Mesenchymal stem cell (in vitro differentiated cells and primary cell): Measurements from ENCODE around the gene FARS2.

ENCODE experiments used
- DNase-seq: peaks from one replicate; pipeline ENCODE4 v3.0.0-alpha.2; 2013
- H2AFZ ChIP-seq: one replicate; pipeline ENCODE4 v1.6.1; 2013; ENCODE audit warnings: low read depth, mild to moderate bottlenecking, control low read depth, inconsistent platforms, low read length, moderate library complexity
- H2AK5ac ChIP-seq: 2 replicates; pipeline ENCODE4 v1.6.1; 2013; ENCODE audit warnings: low read length, moderate library complexity, mild to moderate bottlenecking, inconsistent platforms; ENCODE audit not compliant: severe bottlenecking
- H2BK120ac ChIP-seq: one replicate; pipeline ENCODE4 v1.6.1; 2013; ENCODE audit warnings: low read depth, mild to moderate bottlenecking, inconsistent platforms, low read length, moderate library complexity
- H2BK12ac ChIP-seq, 2 experiments: one replicate each; pipeline ENCODE4 v1.6.1; 2013; ENCODE audit warnings: inconsistent platforms in 2 of 2, low read length in 2 of 2, mild to moderate bottlenecking in 2 of 2, moderate library complexity in 2 of 2, control low read depth in 1 of 2
- H2BK15ac ChIP-seq: one replicate; pipeline ENCODE4 v1.6.1; 2013; ENCODE audit warnings: mild to moderate bottlenecking, low read depth, inconsistent platforms; ENCODE audit not compliant: poor library complexity, severe bottlenecking
- H2BK5ac ChIP-seq: 2 replicates; pipeline ENCODE4 v1.6.1; 2013; ENCODE audit warnings: low read depth, mild to moderate bottlenecking, low read length, control low read depth, inconsistent platforms; ENCODE audit not compliant: poor library complexity, severe bottlenecking
- H3K14ac ChIP-seq, 2 experiments: one replicate each; pipeline ENCODE4 v1.6.1; 2013; ENCODE audit warnings: inconsistent platforms in 2 of 2, low read length in 2 of 2, control low read depth in 1 of 2, mild to moderate bottlenecking in 1 of 2, moderate library complexity in 1 of 2
- H3K18ac ChIP-seq, 2 experiments: one replicate each; pipeline ENCODE4 v1.6.1; 2013; ENCODE audit warnings: inconsistent platforms in 2 of 2, low read length in 2 of 2, control low read depth in 1 of 2, low read depth in 1 of 2, mild to moderate bottlenecking in 1 of 2
- H3K23ac ChIP-seq, 2 experiments: one replicate each; pipeline ENCODE4 v1.6.1; 2013; ENCODE audit warnings: inconsistent platforms in 2 of 2, low read length in 2 of 2, mild to moderate bottlenecking in 2 of 2, moderate library complexity in 2 of 2, control low read depth in 1 of 2
- H3K27ac ChIP-seq: 2 replicates; pipeline ENCODE4 v1.5.1; 2013; ENCODE audit warnings: mild to moderate bottlenecking, moderate library complexity, low read length, control low read depth, inconsistent platforms; ENCODE audit not compliant: poor library complexity, severe bottlenecking
- H3K27me3 ChIP-seq, 2 experiments: 2 replicates each; pipeline versions ENCODE4 v1.6.1 to v1.7.0; 2013; ENCODE audit warnings: low read length in 2 of 2, mild to moderate bottlenecking in 2 of 2, moderate library complexity in 2 of 2, control low read depth in 1 of 2, inconsistent platforms in 1 of 2; ENCODE audit not compliant: control insufficient read depth in 1 of 2, insufficient read depth in 1 of 2
- H3K36me3 ChIP-seq, 2 experiments: 2 replicates each; pipeline versions ENCODE4 v1.6.1 to v1.7.0; 2013; ENCODE audit warnings: low read length in 2 of 2, control low read depth in 1 of 2, inconsistent platforms in 1 of 2, low read depth in 1 of 2, mild to moderate bottlenecking in 1 of 2; ENCODE audit not compliant: insufficient read depth in 2 of 2, control insufficient read depth in 1 of 2
- H3K4ac ChIP-seq, 2 experiments: one replicate each; pipeline ENCODE4 v1.6.1; 2013; ENCODE audit warnings: inconsistent platforms in 2 of 2, low read length in 2 of 2, mild to moderate bottlenecking in 2 of 2, moderate library complexity in 2 of 2, control low read depth in 1 of 2, low read depth in 1 of 2
- H3K4me1 ChIP-seq: 2 replicates; pipeline ENCODE4 v1.6.1; 2013; ENCODE audit warnings: low read depth, low read length, control low read depth; ENCODE audit not compliant: control insufficient read depth, insufficient read depth
- H3K4me2 ChIP-seq: 2 replicates; pipeline ENCODE4 v1.6.1; 2013; ENCODE audit warnings: low read length, mild to moderate bottlenecking, inconsistent platforms; ENCODE audit not compliant: poor library complexity, severe bottlenecking
- H3K4me3 ChIP-seq, 2 experiments: 2 replicates each; pipeline versions ENCODE4 v1.5.1 to v1.7.0; 2013; ENCODE audit warnings: low read length in 2 of 2, mild to moderate bottlenecking in 2 of 2, control low read depth in 1 of 2, low read depth in 1 of 2; ENCODE audit not compliant: insufficient read depth in 1 of 2
- H3K79me1 ChIP-seq: replicated peaks from 2 replicates; pipeline ENCODE4 v1.6.1; 2013; ENCODE audit warnings: mild to moderate bottlenecking, control low read depth, low read length, inconsistent platforms; ENCODE audit not compliant: poor library complexity, severe bottlenecking
- H3K9ac ChIP-seq: 2 replicates; pipeline ENCODE4 v1.7.0; 2013; ENCODE audit warnings: mild to moderate bottlenecking, low read length, moderate library complexity
- H3K9me3 ChIP-seq: 2 replicates; pipeline ENCODE4 v1.7.0; 2013; ENCODE audit warnings: mild to moderate bottlenecking, low read length; ENCODE audit not compliant: control insufficient read depth
- H4K8ac ChIP-seq: one replicate; pipeline ENCODE4 v1.6.1; 2013; ENCODE audit warnings: inconsistent platforms, mild to moderate bottlenecking, low read length, moderate library complexity
- H4K91ac ChIP-seq: one replicate; pipeline ENCODE4 v1.6.1; 2013; ENCODE audit warnings: mild to moderate bottlenecking, low read length, inconsistent platforms
- WGBS: methylation state at CpG from one replicate; pipeline ENCODE4 v1.1.7; 2013; ENCODE audit warnings: mixed read lengths; 5-methylcytosine and 5-hydroxymethylcytosine counted together

Gene FARS2

DNA sequence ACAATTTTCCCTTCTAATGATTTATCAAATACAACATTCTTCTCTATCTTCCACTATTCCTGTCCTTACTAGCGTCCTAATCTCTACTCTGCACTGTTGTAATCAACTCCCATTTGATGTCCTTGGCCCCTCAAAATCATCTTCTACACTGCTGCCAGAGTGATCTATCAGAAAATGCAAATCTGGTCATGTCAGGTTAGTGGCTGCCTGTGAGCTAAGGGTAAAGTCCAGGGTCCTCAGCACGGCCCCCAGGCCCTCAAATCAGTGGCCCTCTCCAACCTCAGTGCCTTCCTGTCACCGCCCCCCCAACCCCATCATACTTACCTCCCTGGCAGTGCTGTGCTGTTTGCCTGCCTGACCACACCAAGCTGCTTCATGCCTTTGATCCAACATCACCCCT, 4.4 kb upstream of the FARS2 start:
- Histone ChIP-seq H4K91ac (no peak overlapping the region), H3K9ac (no peak overlapping the region), H3K14ac (no peak overlapping the region), H3K9me3 (no peaks in the 10 kb centered on the region), H2BK5ac (no peak overlapping the region), H3K4ac (no peak overlapping the region), H3K4me1 (peaks cover 5% of the 10 kb centered on the region), H3K27me3 (no peaks in the 10 kb centered on the region), H2BK12ac (no peak overlapping the region), H2BK15ac (no peak overlapping the region), H2BK120ac (no peak overlapping the region), H3K4me3 (no peak overlapping the region), H3K36me3 (peaks cover 12 to 27% of the 10 kb centered on the region in 2 experiments), H3K79me1 (peaks cover 46% of the 10 kb centered on the region), H3K23ac (no peak overlapping the region), H3K18ac (no peak overlapping the region), H2AFZ (no peak overlapping the region), H2AK5ac (no peak overlapping the region), H3K4me2 (no peak overlapping the region), H3K27ac (no peak overlapping the region), H4K8ac (no peak overlapping the region)
- WGBS = 95% methylated on average over 3 of the region's 3 CpGs
- DNase-seq = no peak

DNA sequence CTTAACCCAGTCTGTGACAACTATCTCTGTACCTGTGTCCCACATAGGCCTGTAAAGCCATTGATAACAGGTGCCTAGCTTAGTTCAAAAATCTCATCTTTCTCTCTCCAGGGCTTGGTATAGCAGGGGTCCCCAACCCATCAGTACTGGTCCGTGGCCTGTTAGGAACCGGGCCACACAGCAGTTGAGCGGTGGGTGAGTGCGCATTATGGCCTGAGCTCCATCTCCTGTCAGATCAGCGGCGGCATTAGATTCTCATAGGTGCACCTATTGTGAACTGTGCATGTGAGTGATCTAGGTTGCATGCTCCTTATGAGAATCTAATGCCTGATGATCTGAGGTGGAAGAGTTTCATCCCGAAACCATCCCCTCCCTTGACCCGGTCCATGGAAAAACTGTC, 3.9 kb upstream of the FARS2 start:
- peaks cover 12 to 22% of the 10 kb centered on the region in 2 experiments for H3K36me3 ChIP-seq
- no peak overlapping the region for H2BK12ac ChIP-seq
- WGBS = 97% methylated on average over 8 of the region's 8 CpGs
- H2BK5ac ChIP-seq = no peak overlapping the region
- DNase-seq = no peak
- no peaks in the 10 kb centered on the region for H3K27me3 ChIP-seq
- H4K91ac ChIP-seq = no peak overlapping the region
- peaks cover 7% of the 10 kb centered on the region for H3K4me1 ChIP-seq
- no peak overlapping the region for H2AK5ac ChIP-seq
- no peak overlapping the region for H3K9ac ChIP-seq
- no peak overlapping the region for H3K4me3 ChIP-seq
- no peak overlapping the region for H3K14ac ChIP-seq
- no peak overlapping the region for H2BK15ac ChIP-seq
- no peaks in the 10 kb centered on the region for H3K9me3 ChIP-seq
- no peak overlapping the region for H3K4ac ChIP-seq
- no peak overlapping the region for H2BK120ac ChIP-seq
- peaks cover 45% of the 10 kb centered on the region for H3K79me1 ChIP-seq
- no peak overlapping the region for H4K8ac ChIP-seq
- H3K4me2 ChIP-seq = no peak overlapping the region
- no peak overlapping the region for H2AFZ ChIP-seq
- H3K23ac ChIP-seq = no peak overlapping the region
- H3K18ac ChIP-seq = no peak overlapping the region
- no peak overlapping the region for H3K27ac ChIP-seq

DNA sequence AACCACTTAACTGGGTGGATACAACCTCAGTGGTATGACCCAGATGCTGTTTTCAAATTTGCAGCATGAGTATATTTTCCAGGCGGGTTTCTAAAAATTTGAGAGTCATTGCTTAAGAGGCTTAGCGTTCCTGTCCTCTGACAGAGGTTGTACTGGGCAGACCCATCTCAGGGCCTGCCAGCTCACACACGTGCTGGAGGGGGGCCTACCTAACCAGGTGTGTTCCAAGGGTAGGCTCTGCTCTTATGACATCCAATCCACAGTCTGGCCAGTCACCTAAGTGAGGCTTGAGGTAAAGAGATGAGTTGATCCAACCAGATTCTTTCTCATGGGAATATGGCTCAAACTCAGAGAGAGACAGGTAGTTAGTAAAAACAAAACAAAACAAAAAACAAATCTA, 1.9 kb upstream of the FARS2 start:
- Histone ChIP-seq H3K4ac (no peak overlapping the region), H4K91ac (no peak overlapping the region)
- WGBS = 89% methylated on average over 3 of the region's 3 CpGs

DNA sequence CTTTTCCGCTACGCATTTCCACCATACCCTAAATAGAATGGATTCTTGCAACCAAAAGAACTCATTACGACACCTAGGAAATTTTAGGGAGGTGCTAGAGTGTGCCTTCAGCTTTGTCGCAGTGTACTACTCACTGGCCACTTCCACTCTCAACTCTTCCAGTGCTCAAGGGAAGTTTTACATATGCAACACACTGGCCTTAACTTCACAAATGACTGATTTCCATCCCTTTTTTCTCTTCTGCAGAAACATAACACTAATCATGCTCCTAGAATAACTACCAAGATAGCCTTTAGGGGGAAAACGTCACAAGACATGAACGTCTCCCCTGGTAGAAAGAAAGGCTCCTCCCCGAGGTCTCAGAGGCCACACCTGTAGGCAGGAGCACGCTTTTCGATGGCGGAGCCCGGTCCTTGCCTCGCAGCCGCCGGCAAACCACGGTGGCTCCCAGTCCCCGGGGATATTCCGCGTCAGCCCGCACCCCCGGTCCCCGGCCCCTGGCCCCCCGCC, 1.1 kb upstream of the FARS2 start:
- Histone ChIP-seq H3K27ac (peak overlapping the region; percentile 39), H2AFZ (peak overlapping the region; percentile 67), H3K9me3 (no peaks in the 10 kb centered on the region), H3K14ac (no peak overlapping the region), H2BK15ac (no peak overlapping the region), H2BK120ac (peak overlapping the region; percentile 55), H3K9ac (peak overlapping the region; percentile 88), H3K27me3 (no peaks in the 10 kb centered on the region), H2BK12ac (no peak overlapping the region), H3K4ac (no peak overlapping the region), H4K8ac (no peak overlapping the region), H3K18ac (no peak overlapping the region), H3K23ac (no peak overlapping the region), H3K4me1 (peaks cover 7% of the 10 kb centered on the region), H4K91ac (no peak overlapping the region), H3K4me2 (peak overlapping the region; percentile 95), H3K36me3 (peaks cover 9 to 10% of the 10 kb centered on the region in 2 experiments), H3K4me3 (peak overlapping the region; percentile 82 to 91), H2AK5ac (no peak overlapping the region), H3K79me1 (peaks cover 36% of the 10 kb centered on the region), H2BK5ac (no peak overlapping the region)
- DNase-seq = peak; percentile 67
- WGBS = 8% methylated on average over 22 of the region's 22 CpGs

More for the DNA sequence above, 1.9 kb upstream of the FARS2 start:
- Histone ChIP-seq H2AK5ac (no peak overlapping the region), H3K9ac (peak overlapping the region; percentile 88), H3K18ac (no peak overlapping the region), H3K4me1 (peaks cover 7% of the 10 kb centered on the region), H4K8ac (peak overlapping the region; percentile 35), H2BK120ac (no peak overlapping the region), H2BK15ac (no peak overlapping the region), H3K79me1 (peaks cover 36% of the 10 kb centered on the region), H3K36me3 (peaks cover 9 to 10% of the 10 kb centered on the region in 2 experiments), H3K4me3 (peak overlapping the region in 1 of 2 experiments; percentile 91), H3K23ac (no peak overlapping the region), H3K4me2 (peak overlapping the region; percentile 95), H3K27ac (no peak overlapping the region), H3K27me3 (no peaks in the 10 kb centered on the region), H2AFZ (no peak overlapping the region), H2BK5ac (no peak overlapping the region), H3K9me3 (no peaks in the 10 kb centered on the region), H2BK12ac (no peak overlapping the region), H3K14ac (no peak overlapping the region)
- DNase-seq = no peak
